ENCODE data around the gene CCHCR1.

GRCh38 chr6:31175971-31176370 is 18.4 kb upstream of the CCHCR1 start:
- TF ChIP-seq ZNF8 (CRISPR knock-in tag; IDR thresholded peaks at IDR 0.05) (no peak), ARNTL (CRISPR knock-in tag; IDR thresholded peaks at IDR 0.05; ENCODE audit: borderline replicate concordance, low read depth) (no peak), BACH2 (CRISPR knock-in tag; IDR thresholded peaks at IDR 0.05; ENCODE audit: borderline replicate concordance) (no peak), CSDC2 (CRISPR knock-in tag; IDR thresholded peaks at IDR 0.05) (no peak)
- TF ChIP-seq, protein P1, sequence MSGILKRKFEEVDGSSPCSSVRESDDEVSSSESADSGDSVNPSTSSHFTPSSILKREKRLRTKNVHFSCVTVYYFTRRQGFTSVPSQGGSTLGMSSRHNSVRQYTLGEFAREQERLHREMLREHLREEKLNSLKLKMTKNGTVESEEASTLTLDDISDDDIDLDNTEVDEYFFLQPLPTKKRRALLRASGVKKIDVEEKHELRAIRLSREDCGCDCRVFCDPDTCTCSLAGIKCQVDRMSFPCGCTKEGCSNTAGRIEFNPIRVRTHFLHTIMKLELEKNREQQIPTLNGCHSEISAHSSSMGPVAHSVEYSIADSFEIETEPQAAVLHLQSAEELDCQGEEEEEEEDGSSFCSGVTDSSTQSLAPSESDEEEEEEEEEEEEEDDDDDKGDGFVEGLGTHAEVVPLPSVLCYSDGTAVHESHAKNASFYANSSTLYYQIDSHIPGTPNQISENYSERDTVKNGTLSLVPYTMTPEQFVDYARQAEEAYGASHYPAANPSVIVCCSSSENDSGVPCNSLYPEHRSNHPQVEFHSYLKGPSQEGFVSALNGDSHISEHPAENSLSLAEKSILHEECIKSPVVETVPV (CRISPR knock-in tag; IDR thresholded peaks at IDR 0.05): no peak
